HG02938 (cell line): ENCODE measurements around the gene PLXNC1.
"Not testable (repeated sequence)": the region's sequence is repeated elsewhere in the genome, so short reads cannot be mapped to it uniquely, and the experiment has no call there.

Experiments used
- ATAC-seq: cut with Tn5 transposase; IDR thresholded peaks from one replicate; pipeline ENCODE4 v1.9.1; 2021; ENCODE audit warnings: mild to moderate bottlenecking, moderate library complexity; ENCODE audit not compliant: unreplicated experiment

The PLXNC1 gene

GRCh38 chr12:94284859-94285258 lies 136.5 kb downstream of the PLXNC1 start:
- ATAC-seq, result no peak

GRCh38 chr12:94285943-94286582 lies 137.7 kb downstream of the PLXNC1 start:
- ATAC-seq, result no peak

GRCh38 chr12:94286583-94287244 lies 138.3 kb downstream of the PLXNC1 start:
- ATAC-seq, result no peak

- ATAC-seq, result no peak
These were observed 138.9 kb downstream of the PLXNC1 start for GRCh38 chr12:94287245-94287628.

- no peak for ATAC-seq
These were observed 141.3 kb downstream of the PLXNC1 start for GRCh38 chr12:94289461-94290312.

- no peak for ATAC-seq
These were observed 142.0 kb downstream of the PLXNC1 start for GRCh38 chr12:94290353-94290752.

- no peak for ATAC-seq
These were observed 148.8 kb downstream of the PLXNC1 start for GRCh38 chr12:94297096-94297699.

GRCh38 chr12:94297876-94298505 lies 149.6 kb downstream of the PLXNC1 start:
- ATAC-seq, result no peak

- no peak for ATAC-seq
These were observed 151.5 kb downstream of the PLXNC1 start for GRCh38 chr12:94299846-94300245.

GRCh38 chr12:94304012-94304411 lies 155.6 kb downstream of the PLXNC1 start:
- no peak for ATAC-seq

- ATAC-seq, result no peak
These were observed 156.2 kb downstream of the PLXNC1 start for GRCh38 chr12:94304566-94305061.

- ATAC-seq, result peak; percentile 41
These were observed 157.0 kb downstream of the PLXNC1 start for GRCh38 chr12:94305130-94305957.

GRCh38 chr12:94308612-94309011 lies 160.2 kb downstream of the PLXNC1 start:
- ATAC-seq, result no peak

GRCh38 chr12:94309373-94309772 lies 161.0 kb downstream of the PLXNC1 start:
- peak; percentile 86 for ATAC-seq

- ATAC-seq, result no peak
These were observed 164.0 kb downstream of the PLXNC1 start for GRCh38 chr12:94312378-94312777.

GRCh38 chr12:94316600-94316999 lies 168.2 kb downstream of the PLXNC1 start:
- ATAC-seq, result not testable (repeated sequence)

GRCh38 chr12:94318181-94318580 lies 169.8 kb downstream of the PLXNC1 start:
- peak; percentile 85 for ATAC-seq

GRCh38 chr12:94320109-94320508 lies 171.7 kb downstream of the PLXNC1 start:
- ATAC-seq, result no peak

GRCh38 chr12:94322346-94322745 lies 174.0 kb downstream of the PLXNC1 start:
- no peak for ATAC-seq

- no peak for ATAC-seq
These were observed 177.9 kb downstream of the PLXNC1 start for GRCh38 chr12:94326234-94326633.
